HepG2 (cell line): ENCODE measurements around the gene TREH. TPM values are rescaled to one million over a fixed set of nuclear protein-coding genes. Genes with fewer than 3 reads are reported as not detected.

Source experiments
- CERS6 ChIP-seq: sonication (generic); formaldehyde crosslinking; IDR thresholded peaks from 2 replicates; pipeline ENCODE4 v1.5.0; 2020; ENCODE audit warnings: missing genetic modification reagents
- EP300 ChIP-seq, 3 experiments: sonication (generic) in 1 of 3; formaldehyde crosslinking in 1 of 3; IDR thresholded peaks; 2 replicates each; pipeline versions ENCODE4 v1.5.1 to v1.6.1; 2011 to 2020; ENCODE audit warnings: low read depth in 2 of 3, low read length in 2 of 3, borderline replicate concordance in 1 of 3, improper control_type of control experiment in 1 of 3, mild to moderate bottlenecking in 1 of 3, missing genetic modification reagents in 1 of 3, moderate library complexity in 1 of 3
- HOXA3 ChIP-seq: sonication (generic); formaldehyde crosslinking; IDR thresholded peaks from 2 replicates; pipeline ENCODE4 v1.5.0; 2020; ENCODE audit warnings: missing genetic modification reagents
- MXD4 ChIP-seq: IDR thresholded peaks from 2 replicates; pipeline ENCODE4 v1.6.1; 2016; ENCODE audit warnings: mild to moderate bottlenecking, missing biosample characterization, missing genetic modification reagents
- PTBP1 ChIP-seq: fragments of 200-400 bp; formaldehyde crosslinking; IDR thresholded peaks from 2 replicates; pipeline ENCODE4 v1.6.1; 2018; ENCODE audit warnings: low read length, low read depth; ENCODE audit not compliant: poor library complexity, severe bottlenecking
- SAP130 ChIP-seq: IDR thresholded peaks from 2 replicates; pipeline ENCODE4 v1.6.1; 2016; ENCODE audit warnings: low read depth
- TOPORS ChIP-seq: sonication (generic); formaldehyde crosslinking; IDR thresholded peaks from 2 replicates; pipeline ENCODE4 v1.8.0; 2023; ENCODE audit warnings: mild to moderate bottlenecking, missing genetic modification reagents
- ZFP41 ChIP-seq: sonication (generic); formaldehyde crosslinking; IDR thresholded peaks from 2 replicates; pipeline ENCODE4 v1.4.0; 2020; ENCODE audit warnings: mild to moderate bottlenecking, missing genetic modification reagents, borderline replicate concordance
- ZFYVE20 ChIP-seq: sonication (generic); formaldehyde crosslinking; IDR thresholded peaks from 2 replicates; pipeline ENCODE4 v1.8.0; 2023; ENCODE audit warnings: low read depth, mild to moderate bottlenecking, moderate library complexity, missing genetic modification reagents, borderline replicate concordance
- ZNF205 ChIP-seq: IDR thresholded peaks from 2 replicates; pipeline ENCODE4 v1.6.1; 2018; ENCODE audit warnings: missing biosample characterization, missing genetic modification reagents
- ZNF260 ChIP-seq: sonication (generic); formaldehyde crosslinking; IDR thresholded peaks from 2 replicates; pipeline ENCODE4 v1.4.0; 2020; ENCODE audit warnings: missing genetic modification reagents, low read depth, mild to moderate bottlenecking, borderline replicate concordance
- ZNF317 ChIP-seq: sonication (generic); formaldehyde crosslinking; IDR thresholded peaks from 2 replicates; pipeline ENCODE4 v1.5.0; 2020; ENCODE audit warnings: mild to moderate bottlenecking, missing genetic modification reagents
- ZNF318 ChIP-seq: sonication (generic); formaldehyde crosslinking; IDR thresholded peaks from 2 replicates; pipeline ENCODE4 v1.4.0; 2020; ENCODE audit warnings: mild to moderate bottlenecking, missing genetic modification reagents
- ZNF367 ChIP-seq: sonication (generic); formaldehyde crosslinking; IDR thresholded peaks from 2 replicates; pipeline ENCODE4 v1.4.0; 2020; ENCODE audit warnings: missing genetic modification reagents, borderline replicate concordance
- ZNF557 ChIP-seq: sonication (generic); formaldehyde crosslinking; IDR thresholded peaks from 2 replicates; pipeline ENCODE4 v1.4.0; 2020; ENCODE audit warnings: missing genetic modification reagents
- ZNF816 ChIP-seq: sonication (generic); formaldehyde crosslinking; IDR thresholded peaks from 2 replicates; pipeline ENCODE4 v1.8.0; 2022; ENCODE audit warnings: missing genetic modification reagents, mild to moderate bottlenecking, borderline replicate concordance
- ZNF878 ChIP-seq: sonication (generic); formaldehyde crosslinking; IDR thresholded peaks from 2 replicates; pipeline ENCODE4 v1.8.1; 2023; ENCODE audit warnings: mild to moderate bottlenecking, missing genetic modification reagents, moderate library complexity
- ZSCAN20 ChIP-seq: sonication (generic); formaldehyde crosslinking; IDR thresholded peaks from 2 replicates; pipeline ENCODE4 v1.4.0; 2020; ENCODE audit warnings: missing genetic modification reagents, mild to moderate bottlenecking, borderline replicate concordance
- polyA plus RNA-seq, 8 experiments: library from polyadenylated mRNA; depleted of rRNA in 3 of 8; stranded (reverse) in 7 of 8; unstranded in 1 of 8; fragments of >200 nt; fragmentation: Illumina TruSeq in 4 of 8; extraction: Trizol in 4 of 8; gene quantifications; 2 replicates each; pipeline versions ENCODE4 v1.2.1 to v1.2.3, GENCODE V29; 2011 to 2016; ENCODE audit warnings: low read depth in 4 of 8, missing spikeins in 1 of 8, mixed read lengths in 1 of 8; ENCODE audit not compliant: insufficient read depth in 1 of 8
- total RNA-seq, 5 experiments: library from RNA; depleted of rRNA; stranded (reverse); fragments of >200 nt; fragmentation: Illumina TruSeq; extraction: Trizol; gene quantifications; 2 replicates each; pipeline ENCODE4 v1.2.3, GENCODE V29; 2016; ENCODE audit warnings: low read depth in 1 of 5

Gene TREH
- total and polyA plus RNA-seq, 2 of the 13 experiments (the other 11 are each of a cell fraction or from before 2014, with no cell fraction given), result 0.53 to 0.86 TPM

GRCh38 chr11:118620529-118621070, 58.9 kb downstream of the TREH start (continued):
- no peak for TF ChIP-seq ZNF318 (CRISPR knock-in tag)
- no peak for TF ChIP-seq TOPORS (CRISPR knock-in tag)
- no peak for TF ChIP-seq ZNF557 (CRISPR knock-in tag)
- no peak for TF ChIP-seq ZNF260 (CRISPR knock-in tag)
- TF ChIP-seq ZNF878 (CRISPR knock-in tag), result no peak
- peak; percentile 55; the same call in 1 of the 2 replicates for TF ChIP-seq HOXA3 (CRISPR knock-in tag)
- no peak for TF ChIP-seq ZNF816 (CRISPR knock-in tag)
- no peak for TF ChIP-seq MXD4 (CRISPR knock-in tag)
- TF ChIP-seq ZSCAN20 (CRISPR knock-in tag), result no peak
- no peak for TF ChIP-seq ZNF367 (CRISPR knock-in tag)
- TF ChIP-seq CERS6 (CRISPR knock-in tag), result no peak
- TF ChIP-seq EP300 (IDR thresholded peaks at IDR 0.05; ENCODE audit: low read depth in 2 of 2, low read length in 2 of 2), result peak in 1 of 2 experiments; percentile 33; a peak in 1 of 4 replicates
- TF ChIP-seq EP300 (CRISPR knock-in tag; IDR thresholded peaks at IDR 0.05; ENCODE audit: borderline replicate concordance), result no peak
- TF ChIP-seq ZNF317 (CRISPR knock-in tag), result no peak
- TF ChIP-seq SAP130 (CRISPR knock-in tag), result peak; percentile 79
- TF ChIP-seq PTBP1, result no peak
- no peak for TF ChIP-seq ZFP41 (CRISPR knock-in tag)
- TF ChIP-seq ZFYVE20 (CRISPR knock-in tag), result no peak
- TF ChIP-seq ZNF205 (CRISPR knock-in tag), result no peak
